Measurements from ENCODE around the gene NCKAP5. TPM values are rescaled to one million over a fixed set of nuclear protein-coding genes. Genes with fewer than 3 reads are reported as not detected.

NCKAP5 gene
- polyA plus RNA-seq, 3 donors: not detected

DNA sequence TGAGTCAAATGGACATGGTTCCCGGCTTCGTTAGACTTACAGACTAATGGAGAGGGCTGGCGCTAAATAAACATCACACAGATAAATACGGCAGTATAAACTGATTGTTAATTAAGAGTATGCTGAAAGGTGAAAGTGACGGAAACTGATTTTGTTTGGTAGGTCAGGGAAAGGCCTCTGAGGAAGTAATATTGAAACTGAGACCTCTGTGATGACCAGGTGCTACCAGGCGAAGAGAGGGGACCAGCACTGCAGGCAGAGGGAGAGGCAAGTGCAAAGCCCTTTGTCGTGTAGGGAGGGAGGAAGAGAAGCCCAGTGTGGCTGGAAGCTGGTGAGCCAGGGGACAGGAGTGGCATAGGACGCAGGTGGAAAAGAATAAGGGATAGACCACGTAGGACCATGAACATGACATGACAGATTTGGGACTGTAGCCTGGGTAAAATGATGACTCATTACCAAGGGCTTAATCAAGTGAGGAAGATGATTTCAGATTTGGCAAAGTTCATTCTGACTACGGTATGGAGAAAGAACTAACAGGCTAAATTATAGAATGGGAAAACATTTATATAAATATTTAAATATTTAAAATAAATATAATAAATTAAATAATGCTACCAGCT lies 433.1 kb downstream of the NCKAP5 start:
- Histone ChIP-seq H3K27ac (ENCODE audit: low read depth in 1 of 2, low read length in 2 of 2) (no peak overlapping the region), H4K20me1 (ENCODE audit: insufficient read depth, low read length) (no peaks in the 10 kb centered on the region), H3K4me3 (replicated peaks in 1 of 3; ENCODE audit: low read depth in 2 of 3, low read length in 3 of 3) (no peak overlapping the region), H3K79me2 (ENCODE audit: insufficient read depth, low read length) (no peaks in the 10 kb centered on the region), H2AFZ (ENCODE audit: insufficient read depth, low read depth, low read length, poor library complexity, severe bottlenecking) (no peak overlapping the region), H3K36me3 (replicated peaks in 1 of 2; ENCODE audit: control insufficient read depth in 1 of 2, insufficient read depth in 2 of 2, low read length in 2 of 2) (no peaks in the 10 kb centered on the region), H3K4me2 (replicated peaks; ENCODE audit: extremely low read depth, low read length, poor library complexity, severe bottlenecking) (no peak overlapping the region), H3K27me3 (ENCODE audit: control insufficient read depth in 2 of 2, insufficient read depth in 2 of 2, low read length in 2 of 2) (no peaks in the 10 kb centered on the region), H3K9ac (ENCODE audit: insufficient read depth, low read length, poor library complexity, severe bottlenecking) (no peak overlapping the region), H3K4me1 (ENCODE audit: control insufficient read depth in 1 of 2, insufficient read depth in 2 of 2, low read length in 2 of 2) (no peaks in the 10 kb centered on the region), H3K9me3 (replicated peaks in 1 of 2; ENCODE audit: control insufficient read depth in 1 of 2, insufficient read depth in 1 of 2, low read length in 2 of 2) (no peaks in the 10 kb centered on the region)
- TF ChIP-seq, protein P1, sequence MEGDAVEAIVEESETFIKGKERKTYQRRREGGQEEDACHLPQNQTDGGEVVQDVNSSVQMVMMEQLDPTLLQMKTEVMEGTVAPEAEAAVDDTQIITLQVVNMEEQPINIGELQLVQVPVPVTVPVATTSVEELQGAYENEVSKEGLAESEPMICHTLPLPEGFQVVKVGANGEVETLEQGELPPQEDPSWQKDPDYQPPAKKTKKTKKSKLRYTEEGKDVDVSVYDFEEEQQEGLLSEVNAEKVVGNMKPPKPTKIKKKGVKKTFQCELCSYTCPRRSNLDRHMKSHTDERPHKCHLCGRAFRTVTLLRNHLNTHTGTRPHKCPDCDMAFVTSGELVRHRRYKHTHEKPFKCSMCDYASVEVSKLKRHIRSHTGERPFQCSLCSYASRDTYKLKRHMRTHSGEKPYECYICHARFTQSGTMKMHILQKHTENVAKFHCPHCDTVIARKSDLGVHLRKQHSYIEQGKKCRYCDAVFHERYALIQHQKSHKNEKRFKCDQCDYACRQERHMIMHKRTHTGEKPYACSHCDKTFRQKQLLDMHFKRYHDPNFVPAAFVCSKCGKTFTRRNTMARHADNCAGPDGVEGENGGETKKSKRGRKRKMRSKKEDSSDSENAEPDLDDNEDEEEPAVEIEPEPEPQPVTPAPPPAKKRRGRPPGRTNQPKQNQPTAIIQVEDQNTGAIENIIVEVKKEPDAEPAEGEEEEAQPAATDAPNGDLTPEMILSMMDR (IDR thresholded peaks at IDR 0.05): no peak
- H3K27me3 Mint-ChIP-seq (ENCODE audit: low read depth in 3 of 3): peaks cover 0 to 2% (median 1%) of the 10 kb centered on the region in 3 donors
- no peak overlapping the region for H3K4me3 Mint-ChIP-seq
- no peaks in the 10 kb centered on the region for H3K4me1 Mint-ChIP-seq
- peaks cover 0 to 4% (median 0%) of the 10 kb centered on the region in 7 donors for H3K9me3 Mint-ChIP-seq
- 79% methylated on average over 9 of the region's 10 CpGs for WGBS (ENCODE audit: insufficient coverage)
- intact Hi-C loops (cut with micrococcal nuclease): no loop called here
- H3K36me3 Mint-ChIP-seq: no peaks in the 10 kb centered on the region
- no peak overlapping the region for H3K27ac Mint-ChIP-seq
- DNase-seq: no peak

DNA sequence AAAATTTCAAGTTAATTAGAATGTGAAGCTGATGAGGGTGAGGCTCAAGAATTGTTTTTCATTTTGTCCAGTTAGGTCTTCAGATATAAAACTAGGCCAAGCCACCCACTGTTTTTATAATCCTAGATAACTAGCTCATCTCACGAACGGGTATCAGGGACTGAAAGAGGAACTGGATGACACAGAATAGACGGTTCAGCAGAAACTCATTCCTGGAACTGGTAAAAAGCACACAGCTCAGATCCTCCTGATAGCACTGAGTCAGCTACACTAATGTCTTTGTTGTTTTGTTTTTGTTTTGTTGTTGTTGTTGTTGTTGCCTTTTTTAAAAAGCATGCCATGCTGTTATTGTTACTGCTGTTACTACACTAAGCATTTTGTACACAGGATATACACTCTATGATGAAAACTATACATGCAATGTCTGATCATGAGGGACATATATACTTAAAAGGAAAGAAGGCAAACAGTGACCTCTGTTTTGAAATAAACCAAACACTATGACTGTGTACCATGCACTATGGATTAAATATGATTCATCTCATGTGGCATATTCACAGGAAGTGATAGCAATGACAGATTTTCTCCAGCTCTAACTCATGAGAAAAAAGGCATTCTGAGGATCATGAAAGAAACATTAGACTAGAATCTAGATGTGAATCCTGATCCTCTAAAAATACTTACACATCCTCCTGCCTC lies 437.6 kb downstream of the NCKAP5 start:
- Mint-ChIP-seq H3K36me3 (no peaks in the 10 kb centered on the region), H3K27me3 (ENCODE audit: low read depth in 3 of 3) (peaks cover 0 to 1% (median 1%) of the 10 kb centered on the region in 3 donors), H3K27ac (no peak overlapping the region), H3K9me3 (peaks cover 0 to 3% (median 0%) of the 10 kb centered on the region in 7 donors), H3K4me1 (no peaks in the 10 kb centered on the region), H3K4me3 (no peak overlapping the region)
- TF ChIP-seq, protein P1 (IDR thresholded peaks at IDR 0.05): no peak
- DNase-seq: no peak
- Histone ChIP-seq H3K4me1 (ENCODE audit: control insufficient read depth in 1 of 2, insufficient read depth in 2 of 2, low read length in 2 of 2) (no peaks in the 10 kb centered on the region), H3K4me3 (replicated peaks in 1 of 3; ENCODE audit: low read depth in 2 of 3, low read length in 3 of 3) (no peak overlapping the region), H4K20me1 (ENCODE audit: insufficient read depth, low read length) (no peaks in the 10 kb centered on the region), H3K27ac (ENCODE audit: low read depth in 1 of 2, low read length in 2 of 2) (no peak overlapping the region), H3K4me2 (replicated peaks; ENCODE audit: extremely low read depth, low read length, poor library complexity, severe bottlenecking) (no peak overlapping the region), H3K27me3 (ENCODE audit: control insufficient read depth in 2 of 2, insufficient read depth in 2 of 2, low read length in 2 of 2) (no peaks in the 10 kb centered on the region), H3K36me3 (replicated peaks in 1 of 2; ENCODE audit: control insufficient read depth in 1 of 2, insufficient read depth in 2 of 2, low read length in 2 of 2) (no peaks in the 10 kb centered on the region), H3K9me3 (replicated peaks in 1 of 2; ENCODE audit: control insufficient read depth in 1 of 2, insufficient read depth in 1 of 2, low read length in 2 of 2) (no peaks in the 10 kb centered on the region), H2AFZ (ENCODE audit: insufficient read depth, low read depth, low read length, poor library complexity, severe bottlenecking) (no peak overlapping the region), H3K9ac (ENCODE audit: insufficient read depth, low read length, poor library complexity, severe bottlenecking) (no peak overlapping the region), H3K79me2 (ENCODE audit: insufficient read depth, low read length) (no peaks in the 10 kb centered on the region)
- 50% methylated on average over 2 of the region's 3 CpGs for WGBS (ENCODE audit: insufficient coverage)
- intact Hi-C loops (cut with micrococcal nuclease): no loop called here
